D721Med (cell line): ENCODE measurements around the gene PPP1R9B.

Source experiments
- DNase-seq: peaks from one replicate; pipeline ENCODE4 v3.0.0; 2011; ENCODE audit warnings: low spot score; ENCODE audit not compliant: insufficient read length
- FAIRE-seq: peaks from 2 replicates; lab custom pipeline; 2011; peaks lifted over from hg19 to GRCh38; lab: Jason Lieb, UNC
- TF ChIP-seq, protein P1 (sequence below): IDR thresholded peaks from 2 replicates; pipeline ENCODE4 v1.5.1; 2012; ENCODE audit warnings: mild to moderate bottlenecking, control low read depth; ENCODE audit not compliant: insufficient read depth; ENCODE audit errors: missing control alignments

The PPP1R9B gene

DNA sequence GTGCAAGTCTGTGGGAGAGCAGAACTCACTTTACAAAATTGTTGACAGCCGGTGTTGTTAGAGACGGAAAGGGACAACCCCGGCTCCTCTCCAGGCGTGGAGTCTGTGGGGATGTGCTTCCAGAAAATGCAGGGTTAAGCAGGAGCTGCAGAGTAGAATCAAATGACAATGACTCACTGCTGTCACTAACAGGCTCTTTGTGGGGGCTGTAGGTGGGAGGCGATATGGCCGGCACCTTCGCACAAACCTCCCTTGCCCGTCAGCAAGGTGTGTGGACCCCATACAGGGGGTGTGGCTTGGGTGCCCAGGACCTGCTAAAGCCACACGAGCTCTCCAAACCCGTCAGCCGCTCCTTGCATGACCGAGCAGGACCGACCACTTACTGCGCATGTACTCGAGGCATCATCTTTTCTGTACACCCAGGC is 49.5 kb downstream of the PPP1R9B start:
- no peak for FAIRE-seq
- DNase-seq = no peak
- TF ChIP-seq, protein P1, sequence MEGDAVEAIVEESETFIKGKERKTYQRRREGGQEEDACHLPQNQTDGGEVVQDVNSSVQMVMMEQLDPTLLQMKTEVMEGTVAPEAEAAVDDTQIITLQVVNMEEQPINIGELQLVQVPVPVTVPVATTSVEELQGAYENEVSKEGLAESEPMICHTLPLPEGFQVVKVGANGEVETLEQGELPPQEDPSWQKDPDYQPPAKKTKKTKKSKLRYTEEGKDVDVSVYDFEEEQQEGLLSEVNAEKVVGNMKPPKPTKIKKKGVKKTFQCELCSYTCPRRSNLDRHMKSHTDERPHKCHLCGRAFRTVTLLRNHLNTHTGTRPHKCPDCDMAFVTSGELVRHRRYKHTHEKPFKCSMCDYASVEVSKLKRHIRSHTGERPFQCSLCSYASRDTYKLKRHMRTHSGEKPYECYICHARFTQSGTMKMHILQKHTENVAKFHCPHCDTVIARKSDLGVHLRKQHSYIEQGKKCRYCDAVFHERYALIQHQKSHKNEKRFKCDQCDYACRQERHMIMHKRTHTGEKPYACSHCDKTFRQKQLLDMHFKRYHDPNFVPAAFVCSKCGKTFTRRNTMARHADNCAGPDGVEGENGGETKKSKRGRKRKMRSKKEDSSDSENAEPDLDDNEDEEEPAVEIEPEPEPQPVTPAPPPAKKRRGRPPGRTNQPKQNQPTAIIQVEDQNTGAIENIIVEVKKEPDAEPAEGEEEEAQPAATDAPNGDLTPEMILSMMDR = no peak

DNA sequence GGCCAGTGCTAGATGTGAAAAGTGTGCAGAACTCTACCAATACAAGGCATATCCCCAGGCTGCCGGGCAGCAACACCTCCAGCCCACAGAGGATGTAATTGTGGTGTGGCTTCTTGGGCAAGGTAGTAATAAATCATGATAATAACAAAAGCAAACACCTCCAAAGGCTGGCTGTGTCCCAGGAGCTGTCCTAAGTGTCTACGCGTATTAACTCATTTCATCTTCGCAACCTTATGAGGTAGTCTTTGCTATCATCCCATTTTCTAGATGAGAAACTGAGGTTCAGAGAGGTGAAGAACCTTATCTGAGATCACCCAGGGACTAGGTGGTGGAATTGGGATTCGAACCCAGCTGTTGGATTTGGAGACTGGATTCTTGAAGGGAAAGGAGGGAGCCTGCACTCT is 50.0 kb downstream of the PPP1R9B start:
- TF ChIP-seq, protein P1 = no peak
- no peak for DNase-seq
- FAIRE-seq = no peak

DNA sequence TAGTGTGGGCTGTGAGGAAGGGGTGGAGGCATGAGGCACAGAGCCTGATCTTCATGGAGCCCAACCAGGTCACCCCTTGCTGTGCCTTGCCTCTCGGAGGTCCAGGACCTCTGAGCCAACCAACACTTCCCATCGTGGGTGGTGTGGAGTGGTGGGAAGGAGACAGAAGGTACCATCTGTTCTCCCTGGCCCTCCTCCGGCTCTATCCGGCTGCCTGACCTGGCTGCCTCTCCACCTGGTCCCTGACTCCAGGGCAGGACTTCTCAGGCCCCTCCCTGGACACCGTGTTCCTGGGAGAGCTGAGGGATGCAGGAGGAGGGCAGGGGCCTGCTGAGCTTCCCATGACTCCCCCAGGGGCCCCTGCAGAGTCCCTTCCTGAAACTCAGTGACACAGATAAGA is 51.5 kb downstream of the PPP1R9B start:
- TF ChIP-seq, protein P1 = no peak
- DNase-seq (no peak), FAIRE-seq (no peak)

DNA sequence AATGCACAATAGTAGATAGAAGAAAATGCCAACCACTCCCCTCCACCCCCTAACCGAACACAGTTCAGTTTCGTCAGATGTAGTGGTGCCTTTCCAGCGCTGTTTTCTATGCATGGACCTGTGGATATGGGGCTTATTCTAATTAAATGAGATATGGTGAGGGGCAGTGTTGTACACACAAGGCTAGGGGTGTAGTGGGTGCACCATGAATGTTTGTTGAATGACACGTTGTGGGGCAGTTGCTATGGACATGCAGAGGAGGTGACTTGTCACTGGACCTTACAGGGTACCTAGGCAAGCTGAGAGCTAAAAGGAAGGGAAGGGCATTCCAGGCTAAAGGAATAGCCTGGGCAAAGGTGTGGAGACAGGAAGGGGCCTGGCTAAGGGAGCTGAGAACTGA is 51.9 kb downstream of the PPP1R9B start:
- FAIRE-seq (no peak), DNase-seq (no peak)
- TF ChIP-seq, protein P1 = no peak

DNA sequence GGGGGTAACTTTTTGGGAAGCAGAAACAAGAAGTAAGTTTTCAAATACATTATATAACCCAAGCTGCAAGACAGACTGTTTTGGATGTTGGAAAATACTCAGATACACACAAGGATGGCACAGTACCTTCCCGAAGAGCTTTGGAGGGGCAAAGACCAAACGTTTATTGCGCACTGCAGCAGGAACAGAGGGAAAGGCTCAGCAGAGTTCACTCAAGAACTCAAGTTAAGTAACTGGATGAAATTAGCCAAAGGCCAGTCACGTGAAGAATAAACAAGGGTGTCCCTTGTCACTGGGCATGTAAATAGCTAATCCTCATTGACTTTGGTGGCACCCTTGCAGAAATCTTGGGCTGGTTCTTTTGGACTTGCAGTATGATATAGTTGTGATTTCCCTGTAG is 52.6 kb downstream of the PPP1R9B start:
- no peak for DNase-seq

DNA sequence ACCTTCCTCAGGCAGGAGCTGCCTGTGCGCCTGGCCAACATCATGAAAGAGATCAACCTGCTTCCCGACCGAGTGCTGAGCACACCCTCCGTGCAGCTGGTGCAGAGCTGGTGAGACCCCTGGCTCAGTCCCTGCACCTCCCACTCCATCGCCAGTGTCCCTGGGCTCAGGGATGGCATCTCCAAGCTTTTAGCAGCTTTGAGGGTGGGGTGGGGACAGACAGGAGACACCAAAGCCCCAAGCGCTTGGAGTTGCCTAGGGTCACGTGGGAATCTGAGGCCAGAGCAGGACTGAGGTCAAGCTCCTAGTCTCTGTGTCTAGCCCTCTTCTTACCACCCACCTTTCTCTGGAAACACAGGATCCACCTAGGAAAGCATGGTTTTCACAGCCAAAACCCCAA is 53.0 kb downstream of the PPP1R9B start:
- no peak for FAIRE-seq
- TF ChIP-seq, protein P1 = no peak
- no peak for DNase-seq

More for the DNA sequence above, 52.6 kb downstream of the PPP1R9B start:
- TF ChIP-seq, protein P1 = no peak
- FAIRE-seq = no peak

DNA sequence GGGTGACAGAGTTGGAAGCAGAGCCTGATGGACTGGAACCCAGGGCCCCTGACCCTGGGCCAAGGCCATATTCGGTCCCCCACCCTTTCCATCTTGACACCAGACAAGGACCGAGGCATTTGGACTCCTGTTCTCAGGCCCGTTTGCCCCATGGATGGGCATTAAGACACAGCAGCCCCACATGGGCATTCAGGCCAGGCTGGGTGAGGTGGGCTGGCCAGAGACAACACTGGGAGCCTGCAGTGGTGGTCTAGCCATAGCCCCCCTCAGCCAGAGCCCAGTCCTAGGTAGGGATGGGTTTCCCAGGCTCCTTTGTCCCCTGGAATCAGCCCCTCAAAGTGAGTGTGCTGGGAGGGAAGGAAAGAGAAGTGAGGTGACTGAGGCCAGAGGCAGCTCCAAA is 53.7 kb downstream of the PPP1R9B start:
- FAIRE-seq (no peak), DNase-seq (no peak)
- TF ChIP-seq, protein P1 = no peak
